Raji (cell line): ENCODE results near the gene VPS26A.

Experiments used
- POLR2A ChIP-seq: IDR thresholded peaks from 2 replicates; pipeline ENCODE4 v1.6.1; 2011; ENCODE audit warnings: low read depth, low read length, control low read depth; ENCODE audit not compliant: insufficient read depth

Gene VPS26A

GRCh38 chr10:69097729-69098128 is 26.2 kb upstream of the VPS26A start:
- TF ChIP-seq POLR2A: no peak

- no peak for TF ChIP-seq POLR2A
Observed at GRCh38 chr10:69100136-69100872, 23.7 kb upstream of the VPS26A start.

DNA sequence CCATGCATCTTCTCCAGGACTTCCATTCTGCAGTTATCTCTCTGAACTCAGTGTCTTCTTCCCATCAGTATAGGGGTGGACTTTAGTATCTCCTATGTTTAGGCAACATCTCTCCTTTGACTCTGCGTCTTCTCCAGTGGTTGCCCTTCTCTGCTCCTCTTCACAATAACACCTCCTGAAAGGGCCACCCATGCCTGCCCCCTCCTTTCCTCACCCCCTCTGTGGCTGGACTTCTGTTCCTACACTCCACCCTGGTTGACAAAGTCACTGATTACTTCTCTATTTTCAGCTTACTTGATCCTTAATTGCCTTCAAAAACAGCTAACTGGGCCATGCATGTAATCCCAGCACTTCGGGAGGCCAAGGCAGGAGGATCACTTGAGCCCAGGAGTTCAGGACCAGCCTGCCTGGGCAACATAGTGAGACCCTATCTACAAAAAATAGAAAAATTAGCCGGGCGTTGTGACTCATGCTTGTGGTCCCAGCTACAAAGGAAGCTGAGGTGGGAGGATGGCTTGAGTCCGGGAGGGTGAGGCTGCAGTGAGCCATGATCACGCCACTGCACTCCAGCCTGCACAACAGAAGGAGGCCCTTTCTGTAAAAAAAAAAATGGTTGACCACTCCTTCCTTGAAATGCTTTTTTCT is 22.4 kb upstream of the VPS26A start:
- TF ChIP-seq POLR2A: no peak

- no peak for TF ChIP-seq POLR2A
Observed at GRCh38 chr10:69102440-69102839, 21.5 kb upstream of the VPS26A start.

DNA sequence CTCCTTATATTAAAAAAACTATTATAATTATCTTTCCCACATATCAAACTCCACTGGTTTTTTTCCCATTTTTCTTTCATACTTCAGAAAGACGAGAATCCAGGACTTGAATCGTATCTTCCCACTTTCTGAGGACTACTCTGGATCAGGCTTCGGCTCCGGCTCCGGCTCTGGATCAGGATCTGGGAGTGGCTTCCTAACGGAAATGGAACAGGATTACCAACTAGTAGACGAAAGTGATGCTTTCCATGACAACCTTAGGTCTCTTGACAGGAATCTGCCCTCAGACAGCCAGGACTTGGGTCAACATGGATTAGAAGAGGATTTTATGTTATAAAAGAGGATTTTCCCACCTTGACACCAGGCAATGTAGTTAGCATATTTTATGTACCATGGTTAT is 20.2 kb upstream of the VPS26A start:
- no peak for TF ChIP-seq POLR2A

- TF ChIP-seq POLR2A: no peak
Observed at GRCh38 chr10:69104994-69105790, 18.8 kb upstream of the VPS26A start.

GRCh38 chr10:69107176-69107490 is 16.8 kb upstream of the VPS26A start:
- no peak for TF ChIP-seq POLR2A

DNA sequence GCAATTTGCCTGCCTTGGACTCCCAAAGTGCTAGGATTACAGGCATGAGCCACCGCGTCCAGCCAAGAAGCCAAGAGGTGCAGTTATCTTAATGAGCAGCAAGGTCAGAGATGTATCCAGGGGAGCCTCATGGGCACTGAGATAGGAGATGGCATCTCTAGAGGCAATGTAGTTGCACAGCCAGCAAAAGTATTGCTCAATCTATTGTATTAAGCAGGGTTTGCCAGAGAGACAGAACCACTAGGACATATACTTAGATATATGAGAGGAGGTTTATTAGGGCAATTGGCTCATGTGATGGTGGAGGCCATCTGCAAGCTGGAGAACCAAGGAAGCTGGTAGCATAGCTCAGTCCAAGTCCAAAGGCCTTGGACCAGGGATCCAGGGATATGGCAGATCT is 16.3 kb upstream of the VPS26A start:
- TF ChIP-seq POLR2A: no peak

- no peak for TF ChIP-seq POLR2A
Observed at GRCh38 chr10:69119896-69120295, 4.1 kb upstream of the VPS26A start.

DNA sequence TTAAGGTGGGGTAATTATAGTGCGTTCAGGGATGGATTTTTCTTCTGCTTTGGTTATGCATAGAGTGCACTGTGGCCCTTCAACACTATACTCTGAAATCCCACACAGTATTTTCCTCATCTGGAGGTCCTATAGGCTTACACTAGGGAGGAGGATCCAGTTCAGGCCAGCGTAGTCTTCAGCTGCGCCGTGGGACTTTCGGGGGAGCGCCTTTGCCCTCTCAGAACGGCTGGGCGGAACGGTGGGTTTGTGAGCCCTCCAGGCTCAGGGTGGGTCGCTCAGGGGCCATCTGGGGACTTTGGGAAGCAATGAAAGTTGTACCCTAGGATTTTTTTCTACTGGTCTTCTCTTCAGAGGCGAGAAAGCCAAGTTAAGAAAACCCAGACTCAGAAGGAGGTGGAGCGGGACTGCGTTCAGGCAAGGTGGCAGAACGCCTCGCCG is 652 bp upstream of the VPS26A start:
- TF ChIP-seq POLR2A: no peak

DNA sequence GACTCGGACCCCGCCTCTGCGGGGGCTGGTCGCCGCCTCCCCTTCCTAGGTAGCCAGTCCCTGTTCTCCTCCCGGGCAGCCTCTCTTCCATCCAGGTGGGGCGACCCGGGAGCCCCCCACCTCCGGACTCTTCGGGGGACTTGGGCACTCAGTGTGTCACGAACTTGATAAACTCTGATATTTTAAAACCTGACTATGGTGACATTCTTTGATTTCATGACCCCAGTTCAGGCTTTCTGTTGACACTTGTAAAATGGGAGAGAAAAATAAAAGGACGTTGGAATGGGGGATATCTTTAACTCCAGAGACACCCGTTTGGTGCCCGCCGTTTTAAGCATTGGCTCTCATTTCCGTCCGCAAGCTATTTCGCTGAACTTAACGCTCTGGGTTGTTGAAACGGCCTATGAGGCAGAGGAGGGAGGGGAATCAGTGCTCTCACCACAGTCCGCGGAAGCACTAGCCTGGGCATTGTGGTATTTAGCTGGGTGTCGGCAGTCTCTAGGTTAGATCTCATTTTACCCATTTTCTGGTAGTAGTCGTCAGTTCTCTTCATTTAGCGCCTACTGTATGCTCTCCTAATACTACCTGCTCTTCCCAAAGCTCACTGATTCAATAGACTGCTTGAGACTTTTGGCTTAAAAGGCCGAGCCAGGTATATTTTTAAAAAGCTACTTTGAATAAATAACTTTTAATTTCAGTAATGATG is 738 bp downstream of the VPS26A start:
- no peak; the same call in 1 of the 2 replicates for TF ChIP-seq POLR2A

GRCh38 chr10:69125554-69125953 is 1.6 kb downstream of the VPS26A start:
- no peak for TF ChIP-seq POLR2A

GRCh38 chr10:69130251-69130650 is 6.3 kb downstream of the VPS26A start:
- TF ChIP-seq POLR2A: no peak

- TF ChIP-seq POLR2A: no peak
Observed at GRCh38 chr10:69139961-69140360, 16.0 kb downstream of the VPS26A start.

DNA sequence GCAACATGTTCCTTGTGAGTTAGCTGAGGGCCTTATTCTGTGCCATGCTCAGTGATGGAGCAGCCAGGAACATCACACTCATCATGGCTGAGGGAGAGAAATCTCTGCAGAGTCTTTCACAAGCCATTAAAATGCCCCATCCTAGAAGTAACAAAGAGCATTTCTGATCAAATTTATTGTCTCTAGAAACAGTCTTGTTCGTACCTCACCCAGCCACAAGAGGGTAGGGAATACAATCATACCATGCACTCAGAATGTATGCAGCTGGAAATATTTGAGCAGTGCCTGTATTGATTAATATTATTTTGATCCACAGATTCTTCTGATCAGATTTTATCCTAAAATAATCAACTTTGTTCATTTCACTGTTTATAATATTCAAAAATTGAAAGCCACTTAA is 17.3 kb downstream of the VPS26A start:
- no peak for TF ChIP-seq POLR2A
